Limb (tissue), 2 donors: ENCODE measurements around the gene FGF22.
"Not testable (repeated sequence)": the region's sequence is repeated elsewhere in the genome, so short reads cannot be mapped to it uniquely, and the experiment has no call there.

Experiments
- DNase-seq, 2 donors: peaks; one replicate each; pipeline ENCODE4 v3.0.0-alpha.2; 2016; ENCODE audit errors: extremely low spot score in 2 of 2

FGF22 gene

DNA sequence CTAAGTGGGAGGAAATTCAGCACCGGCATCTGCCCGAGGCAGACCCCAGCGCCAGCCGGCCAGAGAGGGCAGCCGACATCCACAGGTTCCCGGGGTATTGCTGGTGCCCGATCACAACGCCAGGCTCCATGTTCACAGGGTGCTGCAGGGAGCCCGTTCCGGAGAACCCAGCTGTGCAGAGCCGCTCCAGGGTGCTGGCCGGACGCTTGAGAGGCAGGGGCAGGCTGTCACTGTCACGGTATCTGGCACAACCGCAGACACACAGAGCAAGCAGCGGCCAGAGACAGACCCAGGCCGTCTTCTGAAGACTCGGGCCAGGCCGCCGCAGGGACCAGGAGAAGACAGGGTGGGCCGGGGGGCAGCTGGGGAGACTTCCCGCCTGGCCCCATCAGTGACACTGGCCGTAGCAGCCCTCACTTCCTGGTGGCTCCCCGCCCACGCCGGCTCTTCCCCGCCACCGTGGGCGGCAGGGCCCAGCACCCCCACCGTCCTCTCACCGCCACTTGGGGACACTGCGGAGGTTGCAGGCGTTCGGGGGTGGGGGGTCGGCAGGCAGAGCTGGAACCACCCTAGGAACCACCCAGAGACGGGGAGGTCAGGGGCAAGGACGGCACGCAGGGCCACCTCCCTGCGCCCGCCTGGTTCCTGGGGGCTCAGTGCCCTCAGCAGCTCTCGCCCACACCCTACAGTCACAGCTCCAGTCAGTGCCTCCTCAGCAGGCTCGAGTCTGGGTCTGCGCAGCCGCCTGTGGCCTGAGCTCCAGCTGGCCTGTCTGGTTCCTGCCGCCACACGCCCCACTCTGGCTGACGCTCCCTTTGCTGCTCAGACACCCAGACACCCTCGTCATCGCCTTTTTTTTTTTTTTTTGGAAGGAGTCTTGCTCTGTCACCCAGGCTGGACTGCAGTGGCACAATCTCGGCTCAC lies 19.5 kb downstream of the FGF22 start:
- no peak for DNase-seq

DNA sequence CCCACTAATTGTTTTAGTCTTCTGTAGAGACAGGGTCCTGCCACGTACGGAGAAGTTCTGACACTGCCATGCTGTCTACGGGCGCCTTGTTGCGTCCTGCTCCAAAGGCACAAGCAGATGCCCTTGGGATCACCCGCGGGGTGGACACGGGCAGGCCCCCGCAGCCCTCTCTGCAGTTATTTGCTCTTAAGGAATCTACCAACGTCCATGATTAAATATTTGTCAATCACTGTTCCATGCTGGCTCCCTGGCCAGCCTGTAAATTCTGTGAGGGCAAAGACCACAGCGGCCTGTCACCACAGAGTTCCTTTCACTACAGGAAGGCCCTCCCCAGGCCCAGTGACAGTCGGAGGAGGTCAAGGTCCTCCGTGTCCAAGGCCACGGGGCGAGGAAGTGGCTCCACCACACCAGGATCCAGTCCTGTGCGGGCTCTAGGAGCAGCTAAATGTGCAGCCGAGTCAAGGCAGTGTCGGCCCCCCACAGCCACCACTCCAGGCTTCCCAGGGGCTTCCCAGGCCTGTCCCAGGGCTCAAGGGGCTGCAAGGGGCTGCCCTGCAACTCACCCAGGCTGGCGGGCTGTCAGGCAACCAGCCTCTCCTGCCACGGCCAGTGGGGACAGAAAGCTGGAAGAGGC lies 21.2 kb downstream of the FGF22 start:
- DNase-seq, result no peak

DNA sequence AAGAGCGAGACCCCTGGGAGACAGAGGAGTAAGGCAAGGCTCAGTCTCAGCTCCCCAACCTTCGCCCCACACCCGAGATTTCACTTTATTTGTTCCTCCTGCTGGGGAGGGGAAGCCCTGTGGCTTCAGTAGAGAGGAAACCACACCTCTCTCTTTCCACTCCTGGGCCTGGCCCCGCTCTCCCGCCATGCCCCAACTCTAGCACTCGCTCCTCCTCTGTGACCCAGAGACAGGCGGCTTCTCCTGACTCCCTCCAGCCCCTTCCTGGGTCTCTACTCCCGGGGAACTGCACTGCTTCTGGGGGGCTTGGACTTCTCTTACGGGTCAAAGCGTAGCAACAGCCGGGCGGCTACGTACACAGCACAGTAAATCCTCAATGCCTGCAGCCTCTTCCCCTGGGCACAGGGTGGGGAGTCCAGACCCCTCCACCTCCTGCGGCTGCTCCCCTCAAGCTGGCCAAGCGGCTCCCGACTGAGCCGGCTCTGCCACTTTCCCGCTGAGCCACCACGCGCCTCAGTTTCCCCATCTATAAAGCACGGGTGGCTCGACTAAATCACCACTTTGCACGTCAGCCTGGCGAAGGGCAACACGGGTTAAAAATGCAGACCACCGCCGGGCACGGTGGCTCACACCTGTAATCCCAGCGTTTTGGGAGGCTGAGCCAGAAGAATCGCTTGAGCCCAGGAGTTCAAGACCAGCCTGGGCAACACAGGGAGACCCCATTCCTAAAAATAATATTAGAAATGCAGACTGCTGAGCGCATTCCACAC lies 21.9 kb downstream of the FGF22 start:
- DNase-seq, result no peak

DNA sequence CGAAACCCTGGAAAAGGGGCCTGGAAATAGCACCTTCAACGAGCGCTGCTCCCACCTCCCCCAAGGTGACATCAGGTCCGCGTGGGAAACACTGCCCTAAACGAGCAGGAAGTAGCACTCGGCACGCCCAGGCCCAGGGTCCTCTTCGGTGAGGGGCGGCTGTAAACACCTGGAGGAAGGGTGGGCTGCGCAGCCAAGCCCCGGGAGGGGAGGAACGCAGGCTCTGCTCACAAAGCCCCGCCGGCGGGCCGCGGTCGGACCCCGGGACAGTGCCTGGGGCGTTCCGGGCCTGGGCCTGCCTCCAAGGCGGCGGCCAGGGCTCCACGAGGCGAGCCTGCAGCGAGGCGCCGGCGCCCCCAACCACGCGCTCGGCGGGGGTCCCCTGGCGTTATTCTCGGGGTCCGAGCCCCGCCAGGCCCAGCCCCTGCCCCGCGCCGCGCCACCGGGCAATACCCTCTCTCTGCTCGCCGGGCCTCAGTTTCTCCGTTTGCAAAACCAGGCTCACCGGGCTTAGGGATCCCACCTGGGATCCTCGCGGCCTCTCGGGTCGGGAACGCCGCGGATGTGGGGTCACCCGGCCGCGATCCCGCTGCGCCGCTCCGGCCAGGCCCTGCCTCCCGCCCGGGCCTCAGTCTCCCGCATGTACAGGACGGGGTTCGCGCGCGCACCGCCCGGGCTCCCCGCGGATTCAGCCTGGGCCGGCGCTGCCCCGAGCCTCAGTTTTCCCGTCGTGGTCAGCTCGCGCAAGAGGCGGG lies 22.7 kb downstream of the FGF22 start:
- no peak for DNase-seq

DNA sequence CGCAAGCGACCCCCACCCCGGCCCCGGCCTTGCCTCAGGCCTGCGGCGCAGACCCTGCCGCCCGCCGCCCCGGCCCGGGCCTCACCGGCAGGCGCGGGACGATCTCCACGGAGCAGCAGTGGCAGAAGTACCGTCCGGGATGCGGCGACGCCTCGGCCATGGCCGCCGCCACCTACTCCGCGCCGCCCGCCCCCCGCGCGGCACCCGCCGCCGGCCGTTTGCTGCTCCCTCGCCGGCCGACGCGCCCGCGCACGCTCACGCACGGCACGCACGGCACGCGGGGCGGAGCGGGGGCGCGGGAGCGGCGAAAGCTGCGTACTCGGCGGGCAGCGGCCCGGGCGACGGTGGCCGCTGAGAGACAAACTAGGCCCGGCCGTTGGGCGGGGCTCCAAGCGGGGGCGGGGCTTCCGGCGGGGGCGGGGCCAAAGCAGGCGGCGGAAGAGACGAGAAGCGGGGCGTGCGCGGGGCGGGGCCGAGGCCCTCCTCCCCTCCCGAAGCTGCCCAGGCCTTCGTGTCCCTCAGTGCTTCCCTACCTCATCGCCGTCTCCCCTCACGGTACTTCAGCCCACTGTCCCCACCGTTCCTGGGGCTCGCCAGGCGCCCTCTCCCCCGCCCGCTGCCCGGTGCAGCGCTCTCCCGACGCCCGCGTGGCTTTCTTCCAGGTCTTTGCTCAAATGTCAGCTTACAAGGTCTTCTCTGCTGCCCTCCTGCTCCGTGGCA lies 23.4 kb downstream of the FGF22 start, which contains the start of gene RNF126:
Gene RNF126 (minus strand): TSS at position 253 of the 720 bp plus-strand sequence. CDS start 93 bp downstream, at position 160.
- DNase-seq, result peak; percentile 87 to 98

DNA sequence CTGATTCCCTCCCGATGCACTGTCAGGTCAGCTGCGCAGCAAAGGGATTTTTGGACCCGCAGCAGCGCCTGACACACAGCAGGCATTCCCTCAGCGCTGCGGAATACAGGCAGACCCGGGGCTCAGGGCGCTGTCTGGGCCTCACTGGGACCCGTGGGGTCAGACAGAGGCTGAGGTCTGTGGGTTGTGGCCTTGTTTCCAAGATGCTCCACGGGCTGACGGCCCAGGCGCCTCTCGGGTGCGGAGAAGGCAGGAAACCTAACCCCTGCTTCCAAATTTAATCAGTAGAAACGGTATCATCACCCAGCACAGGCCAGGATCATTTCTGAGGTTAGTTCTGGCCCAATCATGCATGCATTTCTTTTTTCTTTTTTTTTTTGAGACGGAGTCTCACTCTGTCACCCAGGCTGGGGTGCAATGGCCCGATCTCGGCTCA lies 24.0 kb downstream of the FGF22 start:
- no peak for DNase-seq

DNA sequence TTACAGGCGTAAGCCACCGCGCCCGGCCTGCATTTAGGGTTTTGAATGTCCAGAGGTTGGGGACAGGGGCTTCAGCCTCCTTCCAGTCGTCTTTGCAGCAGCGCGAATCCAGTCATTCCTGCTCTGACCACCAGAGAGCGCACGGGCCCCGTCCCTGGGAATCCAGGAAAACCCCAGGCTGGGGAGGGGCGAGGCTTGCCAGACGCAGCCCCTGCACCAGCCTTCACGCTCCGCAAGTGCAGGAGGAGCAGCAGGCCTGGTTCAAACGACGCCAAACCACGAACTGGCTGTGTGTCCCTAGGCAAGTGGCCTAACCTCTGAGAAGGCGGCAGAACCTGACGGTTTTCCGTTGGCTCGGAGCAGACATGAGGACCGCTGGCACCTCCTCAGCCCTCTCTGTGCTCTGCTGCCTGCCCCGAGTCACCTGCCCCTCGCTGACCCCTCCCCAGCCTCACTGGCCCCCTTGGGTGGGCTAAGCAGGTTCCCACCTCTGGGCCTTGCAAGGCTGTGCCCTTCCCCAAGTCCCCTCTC lies 25.3 kb downstream of the FGF22 start:
- peak; percentile 85 to 93 for DNase-seq

DNA sequence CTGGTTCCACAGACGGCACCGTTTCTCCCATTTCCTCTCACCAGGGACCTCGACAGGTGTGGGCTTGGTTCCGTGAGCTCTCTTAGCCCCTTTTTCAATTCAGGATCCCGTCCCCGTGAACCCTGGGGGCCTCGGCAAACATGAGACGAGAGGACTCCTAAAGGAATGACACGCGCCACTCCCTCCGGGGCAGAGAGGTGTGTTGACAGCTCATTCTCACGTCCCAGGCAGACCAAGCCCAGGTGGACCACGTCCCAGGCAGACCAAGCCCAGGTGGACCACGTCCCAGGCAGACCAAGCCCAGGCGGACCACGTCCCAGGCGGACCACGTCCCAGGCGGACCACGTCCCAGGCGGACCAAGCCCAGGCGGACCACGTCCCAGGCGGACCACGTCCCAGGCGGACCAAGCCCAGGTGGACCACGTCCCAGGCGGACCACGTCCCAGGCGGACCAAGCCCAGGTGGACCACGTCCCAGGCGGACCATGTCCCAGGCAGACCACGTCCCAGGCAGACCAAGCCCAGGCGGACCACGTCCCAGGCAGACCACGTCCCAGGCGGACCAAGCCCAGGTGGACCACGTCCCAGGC lies 27.4 kb downstream of the FGF22 start:
- DNase-seq, result not testable (repeated sequence)

DNA sequence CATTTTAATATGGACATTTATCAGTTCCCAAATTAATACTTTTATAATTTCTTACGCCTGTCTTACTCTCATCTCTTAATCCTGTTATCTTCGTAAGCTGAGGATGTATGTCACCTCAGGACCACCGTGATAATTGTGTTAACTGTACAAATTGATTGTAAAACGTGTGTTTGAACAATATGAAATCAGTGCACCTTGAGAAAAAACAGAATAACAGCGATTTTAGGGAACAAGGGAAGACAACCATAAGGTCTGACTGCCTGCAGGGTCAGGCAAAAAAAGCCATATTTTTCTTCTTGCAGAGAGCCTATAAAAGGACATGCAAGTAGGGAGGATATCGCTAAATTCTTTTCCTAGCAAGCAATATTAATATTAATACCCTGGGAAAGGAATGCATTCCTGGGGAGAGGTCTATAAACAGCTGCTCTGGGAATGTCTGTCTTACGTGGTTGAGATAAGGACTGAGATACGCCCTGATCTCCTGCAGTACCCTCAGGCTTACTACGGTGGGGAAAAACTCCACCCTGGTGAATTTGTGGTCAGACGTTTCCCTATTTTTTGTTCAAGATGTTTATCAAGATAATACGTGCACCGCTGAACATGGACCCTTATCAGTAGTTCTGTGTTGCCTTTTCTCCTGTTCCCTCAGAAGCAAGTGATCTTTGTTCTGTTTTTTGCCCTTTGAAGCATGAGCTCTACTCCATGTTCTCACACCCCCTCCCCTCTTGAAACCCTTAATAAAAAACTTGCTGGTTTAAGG lies 29.2 kb downstream of the FGF22 start:
- DNase-seq, result not testable (repeated sequence)

DNA sequence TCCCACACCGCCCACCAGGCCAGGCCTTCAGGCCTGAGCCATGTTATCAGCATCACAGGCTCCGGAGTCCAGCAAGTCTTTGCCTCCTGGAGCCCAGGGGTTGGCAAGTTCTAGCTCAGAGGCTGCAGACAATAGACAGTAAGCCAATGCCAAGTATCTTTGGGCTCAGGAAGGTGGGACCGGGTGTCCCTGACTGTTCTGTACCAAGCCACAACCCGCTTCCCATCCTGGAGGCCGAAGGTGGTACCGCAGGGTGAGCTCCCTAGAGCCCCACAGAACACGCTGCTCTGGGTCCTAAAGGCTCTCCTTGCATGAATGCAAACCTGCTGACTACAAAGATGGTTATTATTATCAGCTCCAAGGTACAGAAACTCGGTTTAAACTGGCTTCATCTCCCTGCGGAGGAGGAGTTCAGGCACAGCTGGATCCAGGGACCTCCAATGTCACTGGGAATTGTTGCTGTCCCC lies 31.0 kb downstream of the FGF22 start:
- no peak for DNase-seq

DNA sequence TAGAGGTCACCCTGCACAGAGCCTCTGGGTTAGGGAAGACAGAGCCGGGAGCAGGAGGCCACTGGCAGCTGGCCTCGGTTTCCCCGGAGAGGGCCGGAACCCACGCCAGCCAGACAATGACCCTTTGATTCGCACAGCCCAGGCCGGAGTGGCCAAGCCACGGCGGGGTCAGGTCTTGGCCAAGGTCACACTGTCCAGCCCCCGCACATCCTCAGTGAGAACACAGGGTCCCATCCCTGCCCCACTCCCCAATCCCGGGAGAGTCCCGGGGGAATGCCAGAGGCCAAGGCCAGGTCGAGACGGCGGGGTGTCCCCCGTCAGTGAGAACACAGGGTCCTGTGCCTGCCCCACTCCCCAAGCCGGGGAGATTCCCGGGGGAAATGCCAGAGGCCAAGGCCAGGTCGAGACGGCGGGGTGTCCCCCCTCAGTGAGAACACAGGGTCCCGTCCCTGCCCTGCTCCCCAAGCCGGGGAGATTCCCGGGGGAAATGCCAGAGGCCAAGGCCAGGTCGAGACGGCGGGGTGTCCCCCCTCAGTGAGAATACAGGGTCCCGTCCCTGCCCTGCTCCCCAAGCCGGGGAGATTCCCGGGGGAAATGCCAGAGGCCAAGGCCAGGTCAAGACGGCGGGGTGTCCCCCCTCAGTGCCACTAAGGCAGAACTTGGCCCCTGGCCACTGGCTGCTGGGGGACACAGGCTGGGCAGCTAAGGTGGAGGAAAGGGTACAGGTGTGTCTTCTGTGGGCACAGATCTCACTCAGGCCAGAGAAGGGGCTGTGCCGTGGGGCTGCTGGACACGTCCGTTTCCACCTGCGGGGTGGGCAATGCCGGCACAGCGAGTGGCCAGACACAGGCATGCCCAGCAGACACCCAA lies 34.8 kb downstream of the FGF22 start:
- DNase-seq, result peak in 1 of 2 donors; percentile 39

DNA sequence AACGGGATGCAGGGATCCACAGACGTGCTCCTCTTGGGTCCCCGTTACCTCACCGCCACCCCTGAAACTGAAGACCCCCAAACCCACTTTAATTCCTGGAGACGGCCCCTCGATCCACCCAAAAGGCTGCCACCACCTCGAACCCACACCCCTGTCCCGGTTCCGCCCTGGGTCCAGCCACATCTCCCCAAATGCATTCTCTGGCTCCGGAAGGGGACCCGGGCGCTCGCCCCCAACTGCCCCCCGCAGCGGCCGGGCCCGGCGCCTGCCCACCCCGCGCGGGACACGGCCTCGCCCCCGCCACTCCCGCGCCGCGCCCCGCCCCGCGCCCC lies 36.3 kb downstream of the FGF22 start:
- no peak for DNase-seq

DNA sequence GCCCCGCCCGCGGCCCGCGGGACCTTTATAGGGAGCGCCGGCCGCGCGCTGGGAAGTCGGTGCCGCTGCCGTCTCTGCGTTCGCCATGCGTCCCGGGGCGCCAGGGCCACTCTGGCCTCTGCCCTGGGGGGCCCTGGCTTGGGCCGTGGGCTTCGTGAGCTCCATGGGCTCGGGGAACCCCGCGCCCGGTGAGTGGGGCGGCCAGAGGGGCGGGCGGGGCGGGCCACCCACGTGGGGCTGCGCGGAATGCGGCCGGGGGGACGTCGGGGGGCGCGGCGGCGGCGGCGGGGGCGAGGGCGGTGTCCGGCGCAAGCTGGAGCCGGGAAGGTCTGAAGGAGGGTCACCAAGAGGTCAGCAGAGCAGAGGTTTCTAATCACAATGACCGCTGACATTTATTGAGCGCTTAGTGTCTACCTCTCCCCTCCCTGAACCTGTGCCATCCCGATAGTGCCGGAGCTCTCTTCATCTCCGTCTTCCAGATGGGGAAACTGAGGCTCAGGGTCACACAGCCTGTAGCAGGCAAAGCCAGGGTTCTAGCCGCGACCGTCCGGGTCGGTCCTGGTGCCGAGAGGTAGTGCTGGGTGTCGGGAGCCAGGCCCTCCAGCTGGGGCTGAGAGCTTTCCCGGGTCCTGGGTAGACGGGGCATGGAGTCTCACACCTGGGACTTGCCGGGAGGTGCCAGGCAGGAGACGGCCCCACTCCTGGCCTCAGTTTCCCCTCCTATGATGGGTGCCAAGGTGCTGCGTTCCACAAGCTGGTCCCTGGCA lies 36.8 kb downstream of the FGF22 start, which contains the start of gene FSTL3:
Gene FSTL3 (plus strand): TSS at position 54 of the 767 bp plus-strand sequence. CDS start 32 bp downstream, at position 86.
- DNase-seq, result peak in 1 of 2 donors; percentile 69

DNA sequence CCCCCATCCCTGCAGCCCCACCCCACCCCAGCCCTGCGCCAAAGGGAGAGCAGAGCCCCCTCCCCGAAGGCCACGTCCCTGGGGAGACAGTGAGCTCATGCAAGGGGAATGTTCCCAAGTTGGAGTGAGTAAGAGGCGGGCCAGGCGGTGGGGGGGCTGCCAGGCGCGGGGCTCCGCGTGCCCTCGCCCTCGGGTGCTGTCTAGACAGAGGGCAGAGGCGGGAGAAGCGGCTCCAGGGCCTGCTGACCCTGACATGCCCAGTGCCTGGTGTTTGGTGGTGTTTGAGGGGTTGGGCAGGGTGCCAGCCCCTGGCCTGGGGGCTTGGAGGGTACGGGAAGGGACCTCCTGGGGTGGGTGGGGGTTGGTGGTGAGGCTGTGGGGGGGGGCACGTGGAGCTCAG lies 37.5 kb downstream of the FGF22 start:
- peak in 1 of 2 donors; percentile 75 for DNase-seq

DNA sequence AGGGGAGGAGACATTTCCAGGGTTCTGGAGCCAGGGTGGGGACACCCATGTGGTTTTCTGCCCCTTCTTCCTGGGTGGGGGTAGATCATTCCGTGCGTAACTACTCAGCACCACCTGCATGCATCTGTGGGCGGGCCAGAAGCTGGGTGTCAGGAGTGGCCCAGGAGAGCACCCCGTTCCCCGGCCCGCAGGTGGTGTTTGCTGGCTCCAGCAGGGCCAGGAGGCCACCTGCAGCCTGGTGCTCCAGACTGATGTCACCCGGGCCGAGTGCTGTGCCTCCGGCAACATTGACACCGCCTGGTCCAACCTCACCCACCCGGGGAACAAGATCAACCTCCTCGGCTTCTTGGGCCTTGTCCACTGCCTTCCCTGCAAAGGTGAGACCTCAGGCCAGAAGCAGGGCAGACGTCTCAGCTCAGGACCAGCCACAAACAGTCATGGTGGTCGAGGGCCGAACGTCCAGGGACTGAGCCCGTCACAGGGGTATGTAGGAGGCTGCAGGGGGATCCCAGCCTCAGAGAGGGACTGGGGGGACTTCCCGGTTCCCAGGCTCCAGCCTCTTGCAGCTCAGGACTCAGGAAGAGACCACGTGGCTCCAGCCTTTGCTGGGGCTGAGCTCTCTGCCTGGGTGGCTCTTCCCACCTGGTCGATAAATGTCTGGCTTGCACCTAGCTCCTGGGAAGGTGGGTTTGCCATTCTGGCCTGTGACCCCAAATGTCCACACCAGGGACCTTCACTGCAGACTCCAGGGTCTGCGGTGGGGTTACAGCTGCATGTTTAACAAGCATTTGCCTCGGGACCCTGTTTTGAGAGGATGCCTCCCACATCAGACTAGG lies 38.1 kb downstream of the FGF22 start:
- peak in 1 of 2 donors; percentile 31 for DNase-seq

DNA sequence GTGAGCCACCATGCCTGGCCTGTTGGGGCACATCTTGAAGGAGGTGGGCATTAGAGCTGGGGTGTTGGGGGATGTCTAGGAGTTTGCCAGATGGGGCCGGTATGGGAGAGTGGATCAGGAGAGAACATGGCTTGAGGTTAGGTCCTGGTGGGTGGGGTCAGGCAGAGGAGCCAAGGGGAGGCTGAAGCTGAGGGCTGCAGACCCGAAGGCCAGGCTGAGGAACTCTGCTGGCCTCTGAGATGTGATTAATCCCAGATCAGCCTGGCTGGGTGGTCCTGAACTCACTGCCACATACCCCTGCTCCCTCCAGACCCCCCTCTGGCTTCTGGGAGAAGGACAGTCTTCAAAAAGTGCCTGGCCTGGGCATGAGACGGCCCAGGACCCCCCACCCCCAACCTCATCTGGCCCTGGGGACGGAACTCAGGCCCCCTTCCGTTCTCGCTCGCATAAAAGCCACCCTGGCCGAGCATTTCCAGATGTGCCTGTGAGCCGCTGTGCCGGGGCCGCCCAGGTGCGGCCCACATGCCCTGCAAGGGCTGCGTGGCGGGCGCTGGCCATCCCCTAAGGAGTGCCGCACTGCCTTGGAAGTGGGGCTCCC lies 39.2 kb downstream of the FGF22 start:
- DNase-seq, result peak in 1 of 2 donors; percentile 50
